H1 (cell line): Measurements from ENCODE around the gene CORO1C. TPM values are rescaled to one million over a fixed set of nuclear protein-coding genes. Genes with fewer than 3 reads are reported as not detected.

Experiments
- TAF1 ChIP-seq: IDR thresholded peaks from 2 replicates; pipeline ENCODE4 v1.6.1; 2011; ENCODE audit warnings: mild to moderate bottlenecking, low read depth, low read length
- polyA plus RNA-seq, 7 experiments: library from polyadenylated mRNA; depleted of rRNA in 3 of 7; stranded (reverse) in 5 of 7; unstranded in 2 of 7; fragments of >200 nt in 5 of 7; fragments of 200-250 nt in 2 of 7; gene quantifications; 1 replicate in 5 of 7; 2 replicates in 1 of 7; 4 replicates in 1 of 7; pipeline versions ENCODE4 v1.2.1 to v1.2.3, GENCODE V29; 2011 to 2013; ENCODE audit warnings: missing spikeins in 2 of 7, mixed read lengths in 2 of 7
- total RNA-seq: library from RNA; stranded (reverse); fragmentation: NEBNext Ultra II Directional; extraction: Animal tissue kit (Norgen Biotek cat#: 25700); gene quantifications from 2 replicates; pipeline ENCODE4 v1.2.1, GENCODE V29; 2021
- TF ChIP-seq, protein P1 (sequence below): IDR thresholded peaks from 2 replicates; pipeline ENCODE4 v1.6.1; 2012; ENCODE audit warnings: low read length, inconsistent platforms

CORO1C gene
- total and polyA plus RNA-seq, 2 of the 8 experiments (the other 6 are each of a cell fraction or from before 2014, with no cell fraction given) = 72.7 to 120 TPM

DNA sequence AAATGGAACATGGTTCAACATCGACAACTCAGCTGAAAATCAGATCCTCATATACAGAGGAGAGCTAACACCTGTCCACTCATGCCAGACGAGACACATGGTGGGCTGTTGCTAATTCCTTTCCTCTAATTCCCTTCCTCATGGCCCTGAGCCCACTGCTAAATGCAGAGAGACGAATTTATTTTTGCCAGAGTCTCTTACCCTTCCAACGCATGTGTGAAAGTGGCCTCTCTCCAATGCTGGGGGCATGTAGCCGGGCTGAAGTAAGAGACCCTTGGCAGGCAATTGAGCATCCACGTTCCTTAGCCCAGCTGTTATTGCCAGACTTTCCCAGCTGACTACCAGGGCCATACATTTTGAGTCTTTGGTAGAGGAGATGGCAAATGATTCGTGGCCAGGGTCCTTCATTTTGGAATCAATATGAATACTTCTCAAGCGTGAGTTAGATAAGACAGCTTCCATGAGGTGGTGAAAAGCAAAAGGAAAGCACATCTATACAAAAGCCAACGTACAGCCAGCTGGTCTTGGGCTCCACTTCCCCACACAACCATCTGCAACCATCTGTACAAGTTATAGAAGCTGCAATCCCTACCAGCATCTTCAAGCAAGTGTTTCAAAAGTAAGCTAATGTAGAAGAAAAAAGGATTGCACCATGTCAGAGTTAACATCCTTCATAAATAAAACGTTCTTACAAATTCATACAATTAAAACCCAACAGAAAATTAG is 28.6 kb downstream of the CORO1C start (continued):
- TF ChIP-seq, protein P1, sequence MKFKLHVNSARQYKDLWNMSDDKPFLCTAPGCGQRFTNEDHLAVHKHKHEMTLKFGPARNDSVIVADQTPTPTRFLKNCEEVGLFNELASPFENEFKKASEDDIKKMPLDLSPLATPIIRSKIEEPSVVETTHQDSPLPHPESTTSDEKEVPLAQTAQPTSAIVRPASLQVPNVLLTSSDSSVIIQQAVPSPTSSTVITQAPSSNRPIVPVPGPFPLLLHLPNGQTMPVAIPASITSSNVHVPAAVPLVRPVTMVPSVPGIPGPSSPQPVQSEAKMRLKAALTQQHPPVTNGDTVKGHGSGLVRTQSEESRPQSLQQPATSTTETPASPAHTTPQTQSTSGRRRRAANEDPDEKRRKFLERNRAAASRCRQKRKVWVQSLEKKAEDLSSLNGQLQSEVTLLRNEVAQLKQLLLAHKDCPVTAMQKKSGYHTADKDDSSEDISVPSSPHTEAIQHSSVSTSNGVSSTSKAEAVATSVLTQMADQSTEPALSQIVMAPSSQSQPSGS = no peak
- no peak for TF ChIP-seq TAF1
